Fibroblast of pulmonary artery (primary cell): ENCODE measurements around the gene CACNA2D4.

ENCODE experiments used
- DNase-seq: peaks from one replicate; pipeline ENCODE4 v3.0.0-alpha.2; 2010; ENCODE audit warnings: low read depth
- H3K4me3 ChIP-seq: replicated peaks from 2 replicates; pipeline ENCODE4 v1.5.1; 2011; ENCODE audit warnings: low read depth, mild to moderate bottlenecking, control low read depth, low read length, moderate library complexity
- CTCF ChIP-seq: IDR thresholded peaks from 2 replicates; pipeline ENCODE4 v1.5.1; 2011; ENCODE audit warnings: mild to moderate bottlenecking, control low read depth, low read length, inconsistent platforms; ENCODE audit errors: missing control alignments

The CACNA2D4 gene

GRCh38 chr12:1918081-1918883 is at the start of gene CACNA2D4:
Gene CACNA2D4 (minus strand): TSS chr12:1918652. CDS start chr12:1918473, 179 bp downstream.
- DNase-seq: no peak
- TF ChIP-seq CTCF: no peak
- no peak within 1 kb of the TSS for H3K4me3 ChIP-seq

GRCh38 chr12:1966561-1967226 is 48.2 kb upstream of the CACNA2D4 start:
- no peak overlapping the region for H3K4me3 ChIP-seq
- no peak for TF ChIP-seq CTCF
- no peak for DNase-seq

GRCh38 chr12:1965916-1966315 is 47.5 kb upstream of the CACNA2D4 start:
- TF ChIP-seq CTCF: no peak
- DNase-seq: no peak
- no peak overlapping the region for H3K4me3 ChIP-seq

- H3K4me3 ChIP-seq: no peak overlapping the region
- no peak for TF ChIP-seq CTCF
- no peak for DNase-seq
Observed at GRCh38 chr12:1962051-1963020, 43.9 kb upstream of the CACNA2D4 start.

- DNase-seq: no peak
- no peak for TF ChIP-seq CTCF
Observed at GRCh38 chr12:1956716-1957115, 38.3 kb upstream of the CACNA2D4 start.

GRCh38 chr12:1949771-1950470 is 31.5 kb upstream of the CACNA2D4 start:
- H3K4me3 ChIP-seq: no peak overlapping the region
- DNase-seq: no peak
- TF ChIP-seq CTCF: no peak

More at GRCh38 chr12:1956716-1957115, 38.3 kb upstream of the CACNA2D4 start:
- H3K4me3 ChIP-seq: no peak overlapping the region
